K562 (cell line): ENCODE data around the gene BIK. TPM values are rescaled to one million over a fixed set of nuclear protein-coding genes. Genes with fewer than 3 reads are reported as not detected.

Source experiments
- BRD9 ChIP-seq: fragments of 450-650 bp; IDR thresholded peaks from 2 replicates; pipeline ENCODE4 v1.6.1; 2018; ENCODE audit warnings: low read depth; ENCODE audit not compliant: partially characterized antibody
- CCAR2 ChIP-seq: fragments of 200-400 bp; formaldehyde crosslinking; IDR thresholded peaks from 2 replicates; pipeline ENCODE4 v1.6.1; 2017; ENCODE audit warnings: mild to moderate bottlenecking, low read depth, low read length
- KDM4B ChIP-seq, 2 experiments: fragments of 450-650 bp in 1 of 2; sonication (generic) in 1 of 2; IDR thresholded peaks; 2 replicates each; pipeline ENCODE4 v1.6.1; 2016 to 2017; ENCODE audit warnings: borderline replicate concordance in 2 of 2, antibody characterized with exemption in 1 of 2, low read depth in 1 of 2, mild to moderate bottlenecking in 1 of 2
- KLF10 ChIP-seq: fragments of 250-450 bp; sonication (Bioruptor Pico); IDR thresholded peaks from 2 replicates; pipeline ENCODE4 v1.6.1; 2021; ENCODE audit warnings: matching md5 sums
- NR3C1 ChIP-seq: sonication (generic); formaldehyde crosslinking; IDR thresholded peaks from 2 replicates; pipeline ENCODE4 v1.8.1; 2022; ENCODE audit warnings: missing genetic modification reagents
- RBM25 ChIP-seq: fragments of 200-400 bp; formaldehyde crosslinking; IDR thresholded peaks from 2 replicates; pipeline ENCODE4 v1.6.1; 2018; ENCODE audit warnings: low read length, low read depth, moderate library complexity; ENCODE audit not compliant: severe bottlenecking
- RFX5 ChIP-seq: IDR thresholded peaks from 2 replicates; pipeline ENCODE4 v1.6.1; 2011; ENCODE audit warnings: low read depth, mild to moderate bottlenecking, improper control_type of control experiment, low read length
- SIX5 ChIP-seq, 2 experiments: IDR thresholded peaks; 2 replicates each; pipeline ENCODE4 v1.6.1; 2011; ENCODE audit warnings: low read length in 2 of 2, borderline replicate concordance in 1 of 2, low read depth in 1 of 2, mild to moderate bottlenecking in 1 of 2, moderate library complexity in 1 of 2; ENCODE audit not compliant: insufficient read depth in 1 of 2
- ZNF282 ChIP-seq: sonication (generic); formaldehyde crosslinking; IDR thresholded peaks from 2 replicates; pipeline ENCODE4 v1.8.1; 2023; ENCODE audit warnings: missing genetic modification reagents
- ZNF324 ChIP-seq: fragments of 250-450 bp; sonication (Bioruptor Pico); IDR thresholded peaks from 2 replicates; pipeline ENCODE4 v1.4.0; 2020; ENCODE audit warnings: mild to moderate bottlenecking
- ZNF57 ChIP-seq: fragments of 450-650 bp; formaldehyde crosslinking; IDR thresholded peaks from 2 replicates; pipeline ENCODE4 v1.4.0; 2020; ENCODE audit warnings: mild to moderate bottlenecking, moderate library complexity
- polyA plus RNA-seq, 8 experiments: library from polyadenylated mRNA; depleted of rRNA in 4 of 8; stranded (reverse) in 5 of 8; unstranded in 3 of 8; fragments of >200 nt; fragmentation: Nextera tagmentation in 2 of 8; fragmentation: Illumina TruSeq in 1 of 8; extraction: Ambion mirVana in 2 of 8; extraction: Trizol in 1 of 8; gene quantifications; 2 replicates each; pipeline versions ENCODE4 v1.2.1 to v1.2.3, GENCODE V29; 2011 to 2014; ENCODE audit warnings: inconsistent platforms in 1 of 8, missing spikeins in 1 of 8
- total RNA-seq, 7 experiments: library from RNA; depleted of rRNA in 6 of 7; stranded (reverse); fragments of >200 nt in 6 of 7; fragmentation: Illumina TruSeq in 2 of 7; extraction: Trizol in 2 of 7; gene quantifications; 2 replicates each; pipeline versions ENCODE4 v1.2.1 to v1.2.3, GENCODE V29; 2011 to 2021; ENCODE audit warnings: low replicate concordance in 1 of 7
- TF ChIP-seq, protein P1 (sequence below): sonication (generic); formaldehyde crosslinking; IDR thresholded peaks from 2 replicates; pipeline ENCODE4 v1.8.1; 2022; ENCODE audit warnings: missing genetic modification reagents
- TF ChIP-seq, protein P2 (sequence below): sonication (generic); formaldehyde crosslinking; IDR thresholded peaks from 2 replicates; pipeline ENCODE4 v1.8.0; 2023; ENCODE audit warnings: mild to moderate bottlenecking, missing genetic modification reagents
- TF ChIP-seq, protein P3 (sequence below): fragments of 450-650 bp; IDR thresholded peaks from 2 replicates; pipeline ENCODE4 v1.7.0; 2016; ENCODE audit warnings: borderline replicate concordance
- TF ChIP-seq, protein P4 (sequence below), 3 experiments: fragments of 200-800 bp in 1 of 3; sonication (Bioruptor generic) in 1 of 3; sonication (generic) in 1 of 3; formaldehyde crosslinking in 1 of 3; IDR thresholded peaks; 2 replicates each; pipeline versions ENCODE4 v1.6.1 to v1.8.0; 2016 to 2022; ENCODE audit warnings: mild to moderate bottlenecking in 2 of 3, missing compliant biosample characterization in 2 of 3, missing genetic modification characterization in 2 of 3, missing genetic modification reagents in 1 of 3
- TF ChIP-seq, protein P5 (sequence below): fragments of 250-450 bp; sonication (Bioruptor Pico); IDR thresholded peaks from 2 replicates; pipeline ENCODE4 v1.5.0; 2020; ENCODE audit warnings: mild to moderate bottlenecking, borderline replicate concordance
- TF ChIP-seq, protein P6 (sequence below), 2 experiments: fragments of 200-800 bp in 1 of 2; sonication (Bioruptor generic) in 1 of 2; sonication (generic) in 1 of 2; formaldehyde crosslinking in 1 of 2; IDR thresholded peaks in 1 of 2; conservative IDR thresholded peaks in 1 of 2; 2 replicates each; pipeline versions ENCODE4 v1.5.0 to v1.6.1; 2016 to 2020; ENCODE audit warnings: missing compliant biosample characterization in 1 of 2, missing genetic modification characterization in 1 of 2, missing genetic modification reagents in 1 of 2

The BIK gene
- total and polyA plus RNA-seq, 9 of the 15 experiments (the other 6 are each of a cell fraction or from before 2014, with no cell fraction given): 0.08 to 0.23 (median 0.18) TPM; not detected in 4

DNA sequence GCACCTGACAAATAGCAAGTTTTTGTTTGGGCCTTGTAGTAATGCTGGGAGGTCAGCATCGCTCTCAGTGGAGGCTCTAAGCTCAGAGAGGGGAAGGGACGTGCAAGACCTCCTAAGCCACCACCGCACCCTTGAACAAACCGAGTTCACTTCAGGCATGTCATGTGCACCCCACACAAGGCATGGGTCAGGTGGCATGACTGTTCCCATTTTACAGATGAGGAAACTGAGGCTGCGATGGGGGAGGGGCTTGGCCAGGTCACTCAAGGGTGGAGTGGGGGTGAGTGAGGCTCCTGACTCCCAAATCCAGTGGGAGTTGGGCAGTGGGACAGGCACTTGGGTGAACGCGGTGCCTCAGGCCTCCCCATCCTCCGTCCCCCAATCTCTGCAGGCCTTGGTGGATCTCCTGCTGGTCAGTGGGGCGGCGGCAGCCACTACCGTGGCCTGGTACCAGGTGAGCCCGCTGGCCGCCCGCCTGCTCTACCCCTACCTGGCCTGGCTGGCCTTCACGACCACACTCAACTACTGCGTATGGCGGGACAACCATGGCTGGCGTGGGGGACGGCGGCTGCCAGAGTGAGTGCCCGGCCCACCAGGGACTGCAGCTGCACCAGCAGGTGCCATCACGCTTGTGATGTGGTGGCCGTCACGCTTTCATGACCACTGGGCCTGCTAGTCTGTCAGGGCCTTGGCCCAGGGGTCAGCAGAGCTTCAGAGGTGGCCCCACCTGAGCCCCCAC, 52.0 kb downstream of the BIK start (continued):
- TF ChIP-seq, protein P1, sequence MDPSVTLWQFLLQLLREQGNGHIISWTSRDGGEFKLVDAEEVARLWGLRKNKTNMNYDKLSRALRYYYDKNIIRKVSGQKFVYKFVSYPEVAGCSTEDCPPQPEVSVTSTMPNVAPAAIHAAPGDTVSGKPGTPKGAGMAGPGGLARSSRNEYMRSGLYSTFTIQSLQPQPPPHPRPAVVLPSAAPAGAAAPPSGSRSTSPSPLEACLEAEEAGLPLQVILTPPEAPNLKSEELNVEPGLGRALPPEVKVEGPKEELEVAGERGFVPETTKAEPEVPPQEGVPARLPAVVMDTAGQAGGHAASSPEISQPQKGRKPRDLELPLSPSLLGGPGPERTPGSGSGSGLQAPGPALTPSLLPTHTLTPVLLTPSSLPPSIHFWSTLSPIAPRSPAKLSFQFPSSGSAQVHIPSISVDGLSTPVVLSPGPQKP (CRISPR knock-in tag): no peak
- TF ChIP-seq NR3C1 (CRISPR knock-in tag) (no peak), RBM25 (peak; percentile 51), KLF10 (CRISPR knock-in tag) (no peak), KDM4B (IDR thresholded peaks at IDR 0.05; ENCODE audit: borderline replicate concordance in 2 of 2, low read depth in 1 of 2) (no peak), ZNF282 (CRISPR knock-in tag) (no peak), SIX5 (IDR thresholded peaks at IDR 0.05; ENCODE audit: borderline replicate concordance in 1 of 2, insufficient read depth in 1 of 2, low read depth in 1 of 2, low read length in 2 of 2) (no peak), RFX5 (no peak), ZNF57 (CRISPR knock-in tag) (no peak), ZNF324 (CRISPR knock-in tag) (no peak), BRD9 (no peak), CCAR2 (no peak)
- TF ChIP-seq, protein P2, sequence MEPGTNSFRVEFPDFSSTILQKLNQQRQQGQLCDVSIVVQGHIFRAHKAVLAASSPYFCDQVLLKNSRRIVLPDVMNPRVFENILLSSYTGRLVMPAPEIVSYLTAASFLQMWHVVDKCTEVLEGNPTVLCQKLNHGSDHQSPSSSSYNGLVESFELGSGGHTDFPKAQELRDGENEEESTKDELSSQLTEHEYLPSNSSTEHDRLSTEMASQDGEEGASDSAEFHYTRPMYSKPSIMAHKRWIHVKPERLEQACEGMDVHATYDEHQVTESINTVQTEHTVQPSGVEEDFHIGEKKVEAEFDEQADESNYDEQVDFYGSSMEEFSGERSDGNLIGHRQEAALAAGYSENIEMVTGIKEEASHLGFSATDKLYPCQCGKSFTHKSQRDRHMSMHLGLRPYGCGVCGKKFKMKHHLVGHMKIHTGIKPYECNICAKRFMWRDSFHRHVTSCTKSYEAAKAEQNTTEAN (CRISPR knock-in tag): no peak
- TF ChIP-seq, protein P3, sequence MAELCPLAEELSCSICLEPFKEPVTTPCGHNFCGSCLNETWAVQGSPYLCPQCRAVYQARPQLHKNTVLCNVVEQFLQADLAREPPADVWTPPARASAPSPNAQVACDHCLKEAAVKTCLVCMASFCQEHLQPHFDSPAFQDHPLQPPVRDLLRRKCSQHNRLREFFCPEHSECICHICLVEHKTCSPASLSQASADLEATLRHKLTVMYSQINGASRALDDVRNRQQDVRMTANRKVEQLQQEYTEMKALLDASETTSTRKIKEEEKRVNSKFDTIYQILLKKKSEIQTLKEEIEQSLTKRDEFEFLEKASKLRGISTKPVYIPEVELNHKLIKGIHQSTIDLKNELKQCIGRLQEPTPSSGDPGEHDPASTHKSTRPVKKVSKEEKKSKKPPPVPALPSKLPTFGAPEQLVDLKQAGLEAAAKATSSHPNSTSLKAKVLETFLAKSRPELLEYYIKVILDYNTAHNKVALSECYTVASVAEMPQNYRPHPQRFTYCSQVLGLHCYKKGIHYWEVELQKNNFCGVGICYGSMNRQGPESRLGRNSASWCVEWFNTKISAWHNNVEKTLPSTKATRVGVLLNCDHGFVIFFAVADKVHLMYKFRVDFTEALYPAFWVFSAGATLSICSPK: no peak
- TF ChIP-seq, protein P4, sequence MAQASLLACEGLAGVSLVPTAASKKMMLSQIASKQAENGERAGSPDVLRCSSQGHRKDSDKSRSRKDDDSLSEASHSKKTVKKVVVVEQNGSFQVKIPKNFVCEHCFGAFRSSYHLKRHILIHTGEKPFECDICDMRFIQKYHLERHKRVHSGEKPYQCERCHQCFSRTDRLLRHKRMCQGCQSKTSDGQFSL (CRISPR knock-in tag; IDR thresholded peaks at IDR 0.05): no peak
- TF ChIP-seq, protein P4 (tag; IDR thresholded peaks at IDR 0.05): no peak
- TF ChIP-seq, protein P5, sequence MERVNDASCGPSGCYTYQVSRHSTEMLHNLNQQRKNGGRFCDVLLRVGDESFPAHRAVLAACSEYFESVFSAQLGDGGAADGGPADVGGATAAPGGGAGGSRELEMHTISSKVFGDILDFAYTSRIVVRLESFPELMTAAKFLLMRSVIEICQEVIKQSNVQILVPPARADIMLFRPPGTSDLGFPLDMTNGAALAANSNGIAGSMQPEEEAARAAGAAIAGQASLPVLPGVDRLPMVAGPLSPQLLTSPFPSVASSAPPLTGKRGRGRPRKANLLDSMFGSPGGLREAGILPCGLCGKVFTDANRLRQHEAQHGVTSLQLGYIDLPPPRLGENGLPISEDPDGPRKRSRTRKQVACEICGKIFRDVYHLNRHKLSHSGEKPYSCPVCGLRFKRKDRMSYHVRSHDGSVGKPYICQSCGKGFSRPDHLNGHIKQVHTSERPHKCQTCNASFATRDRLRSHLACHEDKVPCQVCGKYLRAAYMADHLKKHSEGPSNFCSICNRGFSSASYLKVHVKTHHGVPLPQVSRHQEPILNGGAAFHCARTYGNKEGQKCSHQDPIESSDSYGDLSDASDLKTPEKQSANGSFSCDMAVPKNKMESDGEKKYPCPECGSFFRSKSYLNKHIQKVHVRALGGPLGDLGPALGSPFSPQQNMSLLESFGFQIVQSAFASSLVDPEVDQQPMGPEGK (CRISPR knock-in tag): no peak
- TF ChIP-seq, protein P6, sequence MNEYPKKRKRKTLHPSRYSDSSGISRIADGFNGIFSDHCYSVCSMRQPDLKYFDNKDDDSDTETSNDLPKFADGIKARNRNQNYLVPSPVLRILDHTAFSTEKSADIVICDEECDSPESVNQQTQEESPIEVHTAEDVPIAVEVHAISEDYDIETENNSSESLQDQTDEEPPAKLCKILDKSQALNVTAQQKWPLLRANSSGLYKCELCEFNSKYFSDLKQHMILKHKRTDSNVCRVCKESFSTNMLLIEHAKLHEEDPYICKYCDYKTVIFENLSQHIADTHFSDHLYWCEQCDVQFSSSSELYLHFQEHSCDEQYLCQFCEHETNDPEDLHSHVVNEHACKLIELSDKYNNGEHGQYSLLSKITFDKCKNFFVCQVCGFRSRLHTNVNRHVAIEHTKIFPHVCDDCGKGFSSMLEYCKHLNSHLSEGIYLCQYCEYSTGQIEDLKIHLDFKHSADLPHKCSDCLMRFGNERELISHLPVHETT (CRISPR knock-in tag; conservative IDR thresholded peaks at IDR 0.05 in 1 of 2, IDR thresholded peaks at IDR 0.05 in 1 of 2): no peak
